ENCODE results near the gene TEX36.

TEX36 gene

GRCh38 chr10:125607689-125608290 is 75.2 kb downstream of the TEX36 start:
- no peak overlapping the region for H3K27ac ChIP-seq (ENCODE audit: low read depth, low read length, poor library complexity, severe bottlenecking)
- H3F3A ChIP-seq (ENCODE audit: insufficient read depth, low read length): no peaks in the 10 kb centered on the region
- H3K4me2 ChIP-seq (ENCODE audit: low read length): no peak overlapping the region
- TF ChIP-seq EZH2 (IDR thresholded peaks at IDR 0.05; ENCODE audit: borderline replicate concordance, low read length): no peak
- TF ChIP-seq, protein P1, sequence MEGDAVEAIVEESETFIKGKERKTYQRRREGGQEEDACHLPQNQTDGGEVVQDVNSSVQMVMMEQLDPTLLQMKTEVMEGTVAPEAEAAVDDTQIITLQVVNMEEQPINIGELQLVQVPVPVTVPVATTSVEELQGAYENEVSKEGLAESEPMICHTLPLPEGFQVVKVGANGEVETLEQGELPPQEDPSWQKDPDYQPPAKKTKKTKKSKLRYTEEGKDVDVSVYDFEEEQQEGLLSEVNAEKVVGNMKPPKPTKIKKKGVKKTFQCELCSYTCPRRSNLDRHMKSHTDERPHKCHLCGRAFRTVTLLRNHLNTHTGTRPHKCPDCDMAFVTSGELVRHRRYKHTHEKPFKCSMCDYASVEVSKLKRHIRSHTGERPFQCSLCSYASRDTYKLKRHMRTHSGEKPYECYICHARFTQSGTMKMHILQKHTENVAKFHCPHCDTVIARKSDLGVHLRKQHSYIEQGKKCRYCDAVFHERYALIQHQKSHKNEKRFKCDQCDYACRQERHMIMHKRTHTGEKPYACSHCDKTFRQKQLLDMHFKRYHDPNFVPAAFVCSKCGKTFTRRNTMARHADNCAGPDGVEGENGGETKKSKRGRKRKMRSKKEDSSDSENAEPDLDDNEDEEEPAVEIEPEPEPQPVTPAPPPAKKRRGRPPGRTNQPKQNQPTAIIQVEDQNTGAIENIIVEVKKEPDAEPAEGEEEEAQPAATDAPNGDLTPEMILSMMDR (IDR thresholded peaks at IDR 0.05; ENCODE audit: low read length): no peak
- H4K20me1 ChIP-seq (ENCODE audit: insufficient read depth, low read length): no peaks in the 10 kb centered on the region
- H2AFZ ChIP-seq (ENCODE audit: low read length): no peak overlapping the region
- H3K9me3 ChIP-seq (ENCODE audit: low read length): no peaks in the 10 kb centered on the region
- no peaks in the 10 kb centered on the region for H3K36me3 ChIP-seq (ENCODE audit: insufficient read depth, low read length)
- H3K9me2 ChIP-seq (ENCODE audit: low read depth, low read length): no peaks in the 10 kb centered on the region
- H3K27me3 ChIP-seq (ENCODE audit: insufficient read depth, low read length): no peaks in the 10 kb centered on the region
- H3K9ac ChIP-seq (ENCODE audit: low read length): no peak overlapping the region
- H3K4me3 ChIP-seq (ENCODE audit: low read depth, low read length, poor library complexity, severe bottlenecking): no peak overlapping the region
- H3K4me1 ChIP-seq (ENCODE audit: insufficient read depth, low read length, severe bottlenecking): no peaks in the 10 kb centered on the region
- H3K79me2 ChIP-seq (ENCODE audit: insufficient read depth, low read length): no peaks in the 10 kb centered on the region

DNA sequence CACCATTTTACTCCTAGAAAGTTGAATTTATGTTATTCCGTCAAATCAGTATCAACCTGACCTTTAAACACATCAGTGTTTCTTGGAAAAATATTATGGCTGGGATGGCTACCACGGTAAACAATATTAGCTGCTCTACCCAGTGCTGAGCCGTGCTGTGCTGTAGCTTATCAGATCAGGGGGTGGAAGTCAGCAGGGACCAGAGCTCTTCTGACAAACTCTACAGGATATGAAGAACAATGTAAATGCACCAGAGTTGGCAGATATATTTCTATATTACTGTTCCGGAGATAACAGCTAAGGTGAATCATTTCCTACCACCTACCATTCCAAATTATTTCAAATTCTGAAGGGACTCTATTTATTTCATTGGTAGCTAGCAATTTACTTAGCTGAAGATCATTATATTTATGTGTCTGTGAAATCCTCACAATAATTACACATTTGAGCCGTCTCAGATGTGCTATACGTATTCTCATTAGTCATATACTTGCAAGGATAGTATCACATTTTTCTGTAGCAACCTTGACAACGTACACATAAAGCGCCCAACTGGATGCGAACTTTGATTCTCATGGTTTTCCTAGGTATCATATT is 76.5 kb downstream of the TEX36 start:
- Histone ChIP-seq H2AFZ (ENCODE audit: low read length) (no peak overlapping the region), H3K4me1 (ENCODE audit: insufficient read depth, low read length, severe bottlenecking) (no peaks in the 10 kb centered on the region), H3K36me3 (ENCODE audit: insufficient read depth, low read length) (no peaks in the 10 kb centered on the region), H3K9me2 (ENCODE audit: low read depth, low read length) (no peaks in the 10 kb centered on the region), H3F3A (ENCODE audit: insufficient read depth, low read length) (no peaks in the 10 kb centered on the region), H4K20me1 (ENCODE audit: insufficient read depth, low read length) (no peaks in the 10 kb centered on the region), H3K4me2 (ENCODE audit: low read length) (no peak overlapping the region), H3K79me2 (ENCODE audit: insufficient read depth, low read length) (no peaks in the 10 kb centered on the region), H3K27ac (ENCODE audit: low read depth, low read length, poor library complexity, severe bottlenecking) (no peak overlapping the region), H3K9ac (ENCODE audit: low read length) (no peak overlapping the region), H3K27me3 (ENCODE audit: insufficient read depth, low read length) (peaks cover 3% of the 10 kb centered on the region; the same call in 1 of the 2 replicates), H3K9me3 (ENCODE audit: low read length) (no peaks in the 10 kb centered on the region), H3K4me3 (ENCODE audit: low read depth, low read length, poor library complexity, severe bottlenecking) (no peak overlapping the region)
- TF ChIP-seq, protein P1 (IDR thresholded peaks at IDR 0.05; ENCODE audit: low read length): no peak
- no peak for TF ChIP-seq EZH2 (IDR thresholded peaks at IDR 0.05; ENCODE audit: borderline replicate concordance, low read length)
